NCI-H1436 (cell line): Measurements from ENCODE around the gene VEPH1.

Experiments
- DNase-seq: peaks from one replicate; lab custom pipeline; 2025; lab: John Stamatoyannopoulos, UW

VEPH1 gene

GRCh38 chr3:157255797-157256196 lies 247.4 kb downstream of the VEPH1 start:
- no peak for DNase-seq

GRCh38 chr3:157251685-157252084 lies 251.5 kb downstream of the VEPH1 start:
- no peak for DNase-seq

GRCh38 chr3:157249606-157250005 lies 253.6 kb downstream of the VEPH1 start:
- no peak for DNase-seq

GRCh38 chr3:157248590-157249422 lies 254.4 kb downstream of the VEPH1 start:
- DNase-seq: no peak

GRCh38 chr3:157247391-157247790 lies 255.8 kb downstream of the VEPH1 start:
- DNase-seq: no peak

GRCh38 chr3:157242836-157243235 lies 260.4 kb downstream of the VEPH1 start:
- no peak for DNase-seq

- no peak for DNase-seq
Measured at GRCh38 chr3:157241599-157241998, 261.6 kb downstream of the VEPH1 start.

GRCh38 chr3:157240408-157240807 lies 262.8 kb downstream of the VEPH1 start:
- DNase-seq: no peak

GRCh38 chr3:157239082-157239704 lies 264.0 kb downstream of the VEPH1 start:
- DNase-seq: peak; percentile 57

- DNase-seq: no peak
Measured at GRCh38 chr3:157238457-157238856, 264.8 kb downstream of the VEPH1 start.

- DNase-seq: no peak
Measured at GRCh38 chr3:157237886-157238285, 265.3 kb downstream of the VEPH1 start.

- DNase-seq: no peak
Measured at GRCh38 chr3:157235291-157235690, 267.9 kb downstream of the VEPH1 start.

- no peak for DNase-seq
Measured at GRCh38 chr3:157233923-157234322, 269.3 kb downstream of the VEPH1 start.

GRCh38 chr3:157232141-157232540 lies 271.1 kb downstream of the VEPH1 start:
- no peak for DNase-seq

- DNase-seq: no peak
Measured at GRCh38 chr3:157231071-157231470, 272.1 kb downstream of the VEPH1 start.

GRCh38 chr3:157226173-157226847 lies 276.9 kb downstream of the VEPH1 start:
- DNase-seq: no peak

GRCh38 chr3:157225001-157225400 lies 278.2 kb downstream of the VEPH1 start:
- DNase-seq: no peak

GRCh38 chr3:157220883-157221282 lies 282.3 kb downstream of the VEPH1 start:
- DNase-seq: no peak

- DNase-seq: no peak
Measured at GRCh38 chr3:157220211-157220610, 283.0 kb downstream of the VEPH1 start.

GRCh38 chr3:157219215-157219614 lies 284.0 kb downstream of the VEPH1 start:
- no peak for DNase-seq
